HG03039 (cell line): Measurements from ENCODE around the gene SYCP2L.

Experiments used
- ATAC-seq: cut with Tn5 transposase; IDR thresholded peaks from one replicate; pipeline ENCODE4 v1.9.1; 2021; ENCODE audit warnings: mild to moderate bottlenecking, moderate library complexity; ENCODE audit not compliant: unreplicated experiment

Gene SYCP2L

DNA sequence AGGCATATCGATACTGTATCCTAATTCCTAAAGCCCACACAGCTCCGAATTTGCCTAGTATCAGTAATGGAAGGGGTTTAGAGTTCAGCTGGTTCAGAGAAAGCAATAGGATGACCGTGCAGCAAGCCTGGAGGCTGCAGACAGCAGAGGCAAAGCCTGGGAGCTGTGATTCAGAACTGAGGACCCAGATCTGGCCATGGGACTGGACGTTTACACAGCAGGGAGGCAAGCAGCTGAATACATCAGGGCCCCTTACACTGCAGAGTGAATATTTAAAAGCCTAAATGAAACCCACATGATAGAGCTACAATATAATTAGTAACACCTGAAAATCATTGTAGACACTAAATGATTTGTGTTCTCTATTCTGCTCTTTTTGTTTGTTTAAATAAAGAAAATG is 119.2 kb downstream of the SYCP2L start:
- no peak for ATAC-seq

DNA sequence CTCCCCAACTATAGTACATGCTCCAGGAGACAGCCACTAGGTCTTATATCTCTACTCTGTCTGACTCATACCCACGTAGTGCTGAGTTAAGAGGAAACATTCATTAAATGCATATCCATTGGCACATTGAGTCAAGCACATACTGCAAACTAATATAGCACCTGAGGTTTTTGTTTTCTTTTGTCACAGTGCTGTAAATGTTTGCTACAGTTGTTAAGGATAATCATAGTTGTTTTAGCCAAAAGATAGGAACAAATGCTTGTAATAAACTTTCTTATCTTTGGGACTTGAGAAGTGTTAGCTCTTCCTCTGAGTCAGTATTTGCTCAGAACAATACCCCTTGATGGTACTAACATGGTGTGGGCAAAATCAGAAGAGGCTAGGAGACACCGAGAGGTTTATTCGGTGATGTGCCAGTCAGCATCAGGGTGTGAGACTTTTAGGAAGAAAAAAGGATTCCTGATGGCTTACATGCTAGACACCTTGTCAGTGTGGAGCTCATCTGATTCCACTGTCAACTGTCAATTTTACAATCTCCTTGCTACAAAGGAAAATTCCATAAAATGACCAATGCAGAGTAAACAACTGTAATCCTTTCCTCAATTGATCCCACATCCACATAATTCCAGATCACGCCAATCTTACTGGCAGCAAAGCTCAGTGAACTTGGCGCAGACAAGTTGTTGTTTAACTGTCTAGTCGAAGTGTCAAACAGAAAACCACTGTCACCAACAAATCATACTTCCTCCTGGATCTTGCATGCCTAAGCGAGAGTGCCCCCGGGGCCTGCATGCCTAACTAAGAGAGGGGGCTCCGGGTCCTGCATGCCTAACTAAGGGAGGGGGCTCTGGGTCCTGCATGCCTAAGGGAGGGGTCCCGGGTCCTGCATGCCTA is 121.1 kb downstream of the SYCP2L start:
- no peak for ATAC-seq

GRCh38 chr6:11008821-11009220 is 122.0 kb downstream of the SYCP2L start:
- ATAC-seq, result no peak

- ATAC-seq, result no peak
These were observed 122.5 kb downstream of the SYCP2L start for GRCh38 chr6:11009353-11009752.

GRCh38 chr6:11011787-11012234 is 125.0 kb downstream of the SYCP2L start:
- no peak for ATAC-seq

- ATAC-seq, result no peak
These were observed 125.5 kb downstream of the SYCP2L start for GRCh38 chr6:11012295-11012754.

- no peak for ATAC-seq
These were observed 126.3 kb downstream of the SYCP2L start for GRCh38 chr6:11012976-11013720.

DNA sequence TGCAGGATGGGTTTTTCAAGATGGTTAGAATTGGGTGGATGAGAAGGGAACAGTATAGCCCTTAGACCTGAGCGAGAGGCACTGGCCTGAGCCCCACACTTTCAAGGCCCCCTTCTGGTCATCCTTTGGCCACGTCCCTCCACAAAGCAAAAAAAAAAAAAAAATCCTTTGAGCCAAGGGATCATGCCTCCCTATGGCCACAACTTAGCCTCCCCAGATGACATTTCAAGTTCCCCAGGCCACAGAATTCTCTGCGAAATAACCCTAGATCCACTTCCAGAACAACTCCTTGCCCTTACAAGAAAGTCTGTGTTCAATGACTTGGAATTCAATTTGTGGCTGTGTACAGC is 126.8 kb downstream of the SYCP2L start:
- no peak for ATAC-seq

DNA sequence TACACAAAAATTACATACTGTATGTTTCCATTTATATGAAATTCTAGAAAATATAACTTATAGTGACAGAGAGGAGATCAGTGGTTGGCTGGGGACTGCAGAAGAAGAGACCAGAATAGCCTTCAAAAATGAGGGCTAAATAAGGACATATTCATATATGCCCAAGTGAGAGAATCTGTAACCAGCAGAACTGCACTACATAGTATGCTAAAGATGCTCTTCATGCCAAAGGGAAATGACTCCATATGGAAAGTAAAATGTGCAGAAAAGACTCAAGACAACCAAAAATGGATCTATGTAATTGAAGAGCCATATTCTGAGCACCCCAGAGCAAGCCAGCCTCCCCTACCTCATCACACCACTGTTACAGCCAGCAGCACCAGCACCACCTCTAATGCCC is 128.2 kb downstream of the SYCP2L start:
- ATAC-seq, result no peak

- ATAC-seq, result no peak
These were observed 129.6 kb downstream of the SYCP2L start for GRCh38 chr6:11016452-11016851.

DNA sequence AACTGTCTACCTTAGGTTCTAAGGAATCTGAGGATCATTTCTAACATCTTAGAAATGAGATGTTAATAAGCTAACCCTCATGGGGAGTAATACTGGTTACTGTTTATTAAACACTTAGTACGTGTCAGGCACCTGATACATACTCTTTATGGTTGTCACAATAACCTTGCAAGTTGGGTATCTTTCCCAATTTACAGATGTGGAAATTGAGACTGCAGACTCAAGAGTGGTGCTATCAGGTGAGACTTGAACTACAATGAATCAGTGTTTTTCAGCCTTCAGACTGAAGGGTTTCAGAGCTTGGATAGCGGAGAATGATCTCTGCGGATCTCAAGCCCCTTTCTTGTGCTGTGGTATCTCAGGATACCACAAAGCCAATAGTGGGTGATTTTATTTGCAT is 130.2 kb downstream of the SYCP2L start:
- ATAC-seq, result no peak

DNA sequence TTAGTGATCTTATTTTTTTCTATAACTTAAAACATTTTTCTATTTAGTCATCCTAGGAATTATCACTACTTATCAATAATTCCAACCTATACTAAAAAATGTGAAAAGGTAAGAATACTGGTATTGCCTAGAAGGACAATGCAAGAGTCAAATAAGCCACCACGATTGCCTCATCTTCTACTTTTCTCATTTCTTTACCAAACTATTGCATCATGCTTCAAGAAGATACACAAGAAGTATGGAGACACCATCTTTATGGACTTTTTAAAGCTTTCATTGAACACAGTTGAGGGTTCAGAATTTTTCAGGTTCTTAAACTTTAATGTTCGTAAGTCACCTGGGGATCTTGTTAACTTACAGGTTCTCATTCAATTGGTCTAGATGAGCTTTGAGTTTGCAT is 131.4 kb downstream of the SYCP2L start:
- ATAC-seq, result no peak

- no peak for ATAC-seq
These were observed 134.2 kb downstream of the SYCP2L start for GRCh38 chr6:11021003-11021402.

- ATAC-seq, result no peak
These were observed 134.9 kb downstream of the SYCP2L start for GRCh38 chr6:11021714-11022113.

DNA sequence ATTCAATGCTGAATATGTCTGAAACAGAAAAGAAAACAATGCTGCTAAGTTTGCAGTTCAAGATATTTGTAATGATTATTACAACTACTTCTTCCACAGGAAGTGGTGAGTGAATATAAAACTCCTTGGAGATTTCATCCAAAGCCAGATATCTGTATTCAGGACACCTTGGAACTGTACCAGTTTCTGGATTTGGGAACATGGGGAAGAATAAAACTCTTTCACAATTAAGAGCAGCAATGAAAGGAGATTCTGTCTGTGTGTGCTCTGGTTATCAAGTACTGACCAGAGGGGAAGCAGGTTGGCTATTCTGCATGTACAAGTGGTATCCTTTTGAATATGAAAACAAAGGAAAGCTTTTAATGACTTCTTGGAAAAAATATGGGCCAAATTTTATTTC is 136.2 kb downstream of the SYCP2L start:
- ATAC-seq, result no peak
